DLD1 (cell line): Measurements from ENCODE around the gene MPRIP.

Experiments
- in situ Hi-C: cut with HindIII; loops from 2 replicates; pipeline ENCODE4 v1.10.0; 2017; ENCODE audit warnings: low sequenced_read_pairs

MPRIP gene

DNA sequence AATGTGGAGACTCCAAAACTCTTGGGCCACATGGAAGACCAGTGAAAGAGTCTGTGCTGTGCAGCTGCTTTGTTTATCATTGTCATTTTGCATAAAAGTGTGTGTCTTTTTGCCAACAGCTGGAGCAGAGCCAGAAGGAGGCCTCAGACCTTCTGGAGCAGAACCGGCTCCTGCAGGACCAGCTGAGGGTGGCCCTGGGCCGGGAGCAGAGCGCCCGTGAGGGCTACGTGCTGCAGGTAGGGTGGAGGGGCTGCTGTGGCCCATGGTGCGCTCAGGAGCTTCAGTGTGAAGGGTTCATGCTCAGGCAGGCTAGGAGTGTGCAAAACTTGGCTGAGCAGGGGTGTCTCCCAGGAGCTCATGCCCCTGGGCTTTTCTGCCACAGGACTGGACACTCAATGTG lies 118.9 kb downstream of the MPRIP start:
- in situ Hi-C loops, result no loop called here

DNA sequence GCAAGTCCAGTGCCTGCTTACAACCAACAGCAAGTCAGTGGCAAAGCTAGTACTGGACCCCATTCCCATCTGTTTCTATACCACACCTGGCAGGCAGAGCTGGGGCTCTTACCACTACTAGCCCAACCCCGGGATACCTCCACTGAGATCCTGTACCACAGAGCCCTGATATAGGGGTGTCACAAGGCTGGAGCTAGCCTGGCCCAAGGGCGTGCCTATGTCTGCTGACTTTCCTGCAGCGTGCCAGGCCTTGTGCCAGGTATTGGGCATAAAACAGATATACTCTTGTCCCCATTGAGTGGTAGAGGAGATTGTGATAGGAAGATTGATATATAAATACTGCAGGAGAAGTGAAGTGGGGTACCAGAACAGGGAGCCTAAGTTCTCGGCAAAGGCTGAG lies 119.5 kb downstream of the MPRIP start:
- in situ Hi-C loops, result no loop called here

DNA sequence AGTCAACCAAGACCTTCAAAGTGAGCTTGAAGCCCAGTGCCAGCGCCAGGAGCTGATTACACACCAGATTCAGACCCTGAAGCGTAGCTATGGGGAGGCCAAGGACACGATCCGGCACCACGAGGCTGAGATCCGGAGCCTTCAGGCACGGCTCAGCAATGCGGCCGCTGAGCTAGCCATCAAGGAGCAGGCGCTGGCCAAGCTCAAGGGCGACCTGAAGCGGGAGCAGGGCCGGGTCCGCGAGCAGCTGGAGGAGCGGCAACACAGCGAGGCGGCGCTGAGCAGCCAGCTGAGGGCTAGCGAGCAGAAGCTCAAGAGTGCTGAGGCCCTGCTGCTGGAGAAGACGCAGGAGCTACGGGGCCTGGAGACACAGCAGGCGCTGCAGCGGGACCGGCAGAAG lies 121.9 kb downstream of the MPRIP start:
- in situ Hi-C loops, result no loop called here

DNA sequence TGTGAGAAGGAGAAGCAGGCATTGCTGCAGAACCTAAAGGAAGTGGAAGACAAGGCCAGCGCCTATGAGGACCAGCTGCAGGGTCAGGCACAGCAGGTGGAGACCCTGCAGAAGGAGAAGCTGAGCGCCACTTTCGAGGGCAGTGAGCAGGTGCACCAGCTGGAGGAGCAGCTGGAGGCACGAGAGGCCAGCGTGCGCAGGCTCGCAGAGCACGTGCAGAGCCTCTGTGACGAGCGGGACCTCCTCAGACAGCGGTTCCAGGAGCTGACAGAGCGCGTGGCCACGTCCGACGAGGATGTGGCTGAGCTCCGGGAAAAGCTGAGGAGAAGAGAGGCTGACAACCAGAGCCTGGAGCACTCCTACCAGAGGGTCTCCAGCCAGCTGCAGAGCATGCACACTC lies 122.4 kb downstream of the MPRIP start:
- in situ Hi-C loops, result no loop called here

DNA sequence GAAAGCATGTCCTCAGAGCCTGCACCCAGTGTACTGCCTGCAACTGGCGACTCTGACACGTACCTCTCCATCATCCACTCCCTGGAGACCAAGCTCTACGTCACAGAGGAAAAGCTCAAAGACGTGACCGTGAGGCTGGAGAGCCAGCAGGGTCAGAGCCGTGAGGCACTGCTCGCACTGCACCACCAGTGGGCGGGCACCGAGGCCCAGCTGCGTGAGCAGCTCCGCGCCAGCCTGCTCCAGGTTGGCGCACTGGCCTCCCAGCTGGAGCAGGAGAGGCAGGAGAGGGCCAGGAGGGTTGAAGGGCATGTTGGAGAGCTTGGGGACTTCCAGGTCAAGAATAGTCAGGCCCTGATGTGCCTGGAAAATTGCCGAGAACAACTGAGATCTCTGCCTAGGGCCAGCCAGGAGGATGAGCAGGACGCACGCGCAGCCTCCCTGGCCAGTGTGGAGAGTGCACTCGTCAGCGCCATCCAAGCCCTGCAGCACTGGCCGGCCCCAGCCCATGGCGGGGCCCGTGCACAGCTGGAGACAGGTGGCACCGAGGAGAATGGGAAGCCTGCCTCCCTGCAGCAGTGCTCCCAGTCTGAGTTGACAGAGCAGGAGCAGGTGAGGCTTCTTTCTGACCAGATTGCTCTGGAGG lies 123.5 kb downstream of the MPRIP start:
- in situ Hi-C loops, result no loop called here

DNA sequence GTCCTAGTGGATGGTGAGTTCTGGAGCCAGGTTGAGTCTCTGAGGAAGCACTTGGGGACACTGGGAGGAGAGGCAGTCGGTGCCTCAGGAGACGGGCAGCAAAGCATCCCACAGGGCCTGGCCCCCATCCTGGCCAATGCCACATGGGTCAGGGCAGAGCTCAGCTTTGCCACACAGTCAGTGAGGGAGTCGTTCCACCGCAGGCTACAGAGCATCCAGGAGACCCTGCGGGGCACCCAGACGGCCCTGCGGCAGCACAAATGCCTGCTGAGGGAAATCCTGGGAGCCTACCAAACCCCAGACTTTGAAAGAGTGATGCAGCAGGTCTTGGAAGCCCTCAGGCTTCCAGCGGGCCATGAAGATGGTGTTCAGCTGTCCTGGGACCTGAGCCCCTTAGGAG lies 124.2 kb downstream of the MPRIP start:
- in situ Hi-C loops, result no loop called here

DNA sequence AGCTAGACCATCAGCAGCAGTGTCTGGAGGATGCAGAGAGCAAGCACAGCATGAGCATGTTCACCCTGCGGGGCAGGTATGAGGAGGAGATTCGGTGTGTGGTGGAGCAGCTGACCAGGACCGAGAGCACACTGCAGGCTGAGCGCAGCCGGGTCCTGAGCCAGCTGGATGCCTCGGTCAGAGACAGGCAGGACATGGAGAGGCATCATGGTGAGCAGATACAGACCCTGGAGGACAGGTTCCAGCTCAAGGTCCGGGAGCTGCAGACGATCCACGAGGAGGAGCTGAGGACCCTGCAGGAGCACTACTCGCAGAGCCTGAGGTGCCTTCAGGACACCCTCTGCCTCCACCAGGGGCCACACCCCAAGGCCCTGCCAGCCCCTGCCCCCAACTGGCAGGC lies 125.1 kb downstream of the MPRIP start:
- in situ Hi-C loops, result no loop called here

DNA sequence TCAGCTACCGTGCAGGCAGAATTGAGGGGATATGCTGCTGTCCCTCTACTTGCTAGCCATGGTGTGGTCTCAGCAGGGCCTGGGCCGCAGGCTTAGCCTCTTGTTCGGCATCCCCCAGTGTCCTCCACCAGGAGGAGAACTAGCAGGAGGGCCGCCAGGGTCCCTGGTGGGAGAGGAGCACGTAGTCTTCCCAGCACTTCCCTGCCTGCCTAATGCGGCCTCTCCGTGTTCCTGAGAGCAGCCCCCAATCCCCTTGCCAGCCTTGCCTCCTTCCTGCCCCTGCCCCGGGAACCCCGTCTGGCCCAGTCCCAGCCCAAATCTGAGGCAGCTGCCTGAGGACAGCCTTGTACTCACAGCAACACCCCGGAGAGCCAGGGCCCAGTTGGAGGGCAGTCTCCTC lies 125.7 kb downstream of the MPRIP start:
- in situ Hi-C loops, result no loop called here

DNA sequence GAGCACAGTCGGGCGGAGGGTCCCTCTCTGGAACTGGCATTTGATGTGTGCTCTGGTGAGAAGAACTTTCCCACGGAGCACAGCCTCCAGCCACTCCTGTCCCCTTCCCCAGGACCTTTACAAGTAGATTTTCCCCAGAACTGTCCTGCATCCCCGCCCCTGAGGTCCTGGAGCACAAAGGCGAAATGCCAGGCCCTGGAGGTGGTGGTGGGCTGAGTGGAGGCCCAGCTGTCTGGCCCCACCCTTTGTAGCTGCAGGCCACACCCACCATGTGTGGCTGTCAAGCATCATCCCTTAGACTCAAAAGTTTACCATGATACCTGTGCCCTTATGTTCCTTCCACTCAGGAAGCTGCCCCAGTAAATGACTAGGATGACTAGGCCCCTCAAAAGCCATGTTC lies 126.1 kb downstream of the MPRIP start:
- in situ Hi-C loops, result no loop called here

DNA sequence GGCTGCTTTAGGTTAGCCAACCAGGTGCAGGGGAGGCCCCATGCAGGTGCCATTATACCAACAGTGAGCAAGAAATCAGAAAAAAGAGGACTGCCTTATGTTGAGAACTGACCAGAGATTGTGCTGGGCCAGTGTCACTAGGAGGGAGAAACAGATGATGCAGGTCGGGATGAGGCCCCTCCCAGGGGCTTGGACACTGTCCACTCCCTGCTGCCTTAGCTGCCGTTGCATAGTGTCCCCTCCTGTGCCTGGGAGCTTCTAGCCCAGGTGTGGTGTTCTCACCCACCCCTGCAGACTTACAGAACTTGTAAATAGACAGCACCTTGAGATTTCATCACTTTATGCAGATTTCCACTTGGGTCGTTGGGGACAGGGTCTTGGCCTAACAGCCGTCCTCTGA lies 127.1 kb downstream of the MPRIP start:
- in situ Hi-C loops, result no loop called here

DNA sequence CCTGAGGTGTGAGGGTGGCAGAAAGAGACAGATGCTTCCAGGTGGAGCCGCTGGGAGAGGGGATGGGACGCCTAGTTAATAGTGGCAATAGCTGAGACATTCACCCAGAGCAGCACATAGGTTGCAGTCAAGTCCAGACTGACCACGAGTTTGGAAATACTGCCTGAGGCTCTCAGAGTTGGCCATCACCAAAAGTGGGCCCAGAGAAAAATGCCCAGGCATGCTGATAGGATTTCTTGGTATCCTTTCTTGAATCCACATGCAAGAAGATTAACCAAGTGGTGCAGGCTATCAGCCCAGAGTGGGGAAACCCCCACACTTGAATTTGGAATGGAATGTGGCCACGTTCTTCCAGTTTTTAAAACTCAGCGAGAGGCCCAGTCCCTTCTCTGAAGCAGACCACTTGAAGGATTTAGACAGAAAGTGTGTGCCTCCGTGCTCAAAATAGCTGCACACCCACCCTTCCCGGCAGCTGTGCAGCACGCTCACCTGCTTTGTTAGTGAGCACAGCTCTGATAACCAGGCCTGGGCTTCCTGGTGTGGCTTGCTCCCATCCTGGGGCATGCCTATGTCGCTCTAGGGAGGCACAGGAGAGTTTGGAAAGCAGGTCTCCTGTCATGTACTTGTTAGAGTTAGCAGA lies 128.2 kb downstream of the MPRIP start:
- in situ Hi-C loops, result no loop called here

DNA sequence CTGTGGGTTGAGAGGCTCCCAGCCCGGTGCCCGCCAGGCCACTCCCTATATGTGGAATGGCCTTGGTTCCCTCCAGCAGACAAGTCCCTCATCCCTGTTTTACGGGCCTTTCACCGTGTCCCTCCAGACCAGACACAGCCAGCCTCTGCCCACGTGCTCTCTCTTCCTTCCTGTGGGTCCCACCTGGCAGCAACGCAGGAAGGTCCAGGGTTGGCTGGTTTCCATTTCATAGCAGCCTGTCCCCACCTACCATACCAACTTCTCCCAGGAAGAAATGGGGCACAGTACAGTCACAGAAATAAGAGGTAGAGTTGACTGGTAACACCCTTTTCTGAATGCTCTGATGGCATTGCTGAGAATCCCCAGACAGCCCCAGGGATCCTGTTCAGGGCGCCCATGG lies 128.9 kb downstream of the MPRIP start:
- in situ Hi-C loops, result no loop called here

DNA sequence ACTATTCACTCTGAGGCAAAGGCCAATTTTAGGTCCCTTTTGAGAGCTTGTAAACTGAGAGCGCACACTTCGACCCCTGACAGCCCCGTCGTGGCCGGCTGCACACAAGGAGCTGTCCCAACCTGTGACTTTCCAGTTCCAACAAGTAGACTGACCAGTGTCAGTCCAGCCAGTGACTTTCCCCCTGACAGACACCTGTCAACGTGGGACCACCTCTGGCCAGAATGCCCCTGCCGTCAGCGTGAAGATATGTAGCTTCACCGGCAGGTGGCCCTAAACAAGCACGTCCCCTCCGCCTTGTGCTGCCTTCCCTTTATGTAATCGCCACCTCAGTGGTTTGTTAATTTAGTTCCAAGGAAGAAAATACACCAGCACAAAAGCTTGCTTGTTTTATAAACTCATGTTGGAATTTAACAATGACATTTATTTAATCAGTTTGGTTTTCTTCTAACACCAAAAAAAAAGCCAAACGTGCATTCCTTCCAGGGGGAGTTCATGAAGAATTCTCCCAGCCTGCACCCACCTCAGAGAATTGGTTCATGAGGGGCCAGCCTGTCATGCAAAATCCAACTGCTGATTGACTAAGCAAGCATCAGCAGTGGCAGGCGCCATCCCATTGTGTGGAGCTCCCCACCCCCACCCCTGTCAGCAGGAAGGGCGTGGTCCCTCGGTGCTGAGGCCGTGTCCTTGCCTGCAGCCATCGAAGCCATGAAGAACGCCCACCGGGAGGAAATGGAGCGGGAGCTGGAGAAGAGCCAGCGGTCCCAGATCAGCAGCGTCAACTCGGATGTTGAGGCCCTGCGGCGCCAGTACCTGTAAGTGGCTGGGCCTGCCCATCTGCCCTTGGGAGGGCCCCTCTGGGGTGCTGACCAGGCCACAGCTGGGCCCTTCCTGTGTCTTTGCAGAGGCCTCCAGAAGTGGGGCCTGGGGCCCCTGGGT lies 130.0 kb downstream of the MPRIP start:
- in situ Hi-C loops, result no loop called here

DNA sequence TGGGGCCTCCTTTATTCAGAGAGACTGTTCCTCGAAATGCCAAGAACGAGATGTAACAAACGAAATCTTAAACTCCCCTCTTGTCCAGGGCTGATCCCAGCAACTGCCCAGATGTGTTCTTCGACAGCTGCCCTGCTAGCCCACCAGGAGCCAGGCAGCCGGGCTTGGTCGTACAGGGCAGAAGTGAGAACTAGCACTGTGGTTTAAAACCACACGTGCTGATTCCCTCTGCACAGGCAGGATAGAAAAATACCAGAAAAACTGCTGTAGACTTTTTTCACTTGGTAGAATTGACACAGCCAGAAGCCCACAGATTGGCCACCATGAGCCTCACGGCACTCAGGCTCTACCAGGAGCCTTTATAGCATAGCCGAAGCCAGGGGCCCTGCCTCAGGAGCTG lies 130.7 kb downstream of the MPRIP start:
- in situ Hi-C loops, result no loop called here

DNA sequence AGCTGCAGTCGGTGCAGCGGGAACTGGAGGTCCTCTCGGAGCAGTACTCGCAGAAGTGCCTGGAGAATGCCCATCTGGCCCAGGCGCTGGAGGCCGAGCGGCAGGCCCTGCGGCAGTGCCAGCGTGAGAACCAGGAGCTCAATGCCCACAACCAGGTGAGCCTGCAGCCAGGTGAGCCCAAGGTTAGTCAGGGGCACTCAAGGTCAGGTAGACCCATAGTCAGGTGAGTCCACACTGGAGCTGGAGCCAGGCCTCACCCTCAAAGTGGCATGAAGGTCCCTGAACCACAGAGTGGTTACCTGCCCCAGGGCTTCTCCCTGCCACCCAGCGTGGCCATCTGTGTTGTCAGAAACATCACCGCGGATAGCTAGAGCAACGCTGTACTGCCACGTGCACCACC lies 131.7 kb downstream of the MPRIP start:
- in situ Hi-C loops, result no loop called here

DNA sequence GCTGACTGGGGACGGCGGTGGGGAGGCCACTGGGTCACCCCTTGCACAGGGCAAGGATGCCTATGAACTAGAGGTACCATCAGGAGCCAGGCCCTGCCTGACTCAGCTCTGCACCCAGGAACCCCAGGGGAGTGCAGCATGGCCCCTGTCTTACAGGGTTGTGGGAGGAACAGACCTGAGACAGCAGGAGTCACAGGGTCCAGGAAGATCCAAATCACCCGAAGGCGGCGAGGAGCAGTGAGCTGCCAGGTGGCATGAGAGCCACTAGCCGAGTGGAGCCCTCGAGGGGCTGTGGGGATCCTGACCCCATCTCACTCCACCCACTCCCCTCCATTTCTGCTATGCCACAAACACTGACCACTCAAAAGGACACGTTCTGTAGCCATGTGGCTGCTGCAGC lies 133.1 kb downstream of the MPRIP start:
- in situ Hi-C loops, result no loop called here

DNA sequence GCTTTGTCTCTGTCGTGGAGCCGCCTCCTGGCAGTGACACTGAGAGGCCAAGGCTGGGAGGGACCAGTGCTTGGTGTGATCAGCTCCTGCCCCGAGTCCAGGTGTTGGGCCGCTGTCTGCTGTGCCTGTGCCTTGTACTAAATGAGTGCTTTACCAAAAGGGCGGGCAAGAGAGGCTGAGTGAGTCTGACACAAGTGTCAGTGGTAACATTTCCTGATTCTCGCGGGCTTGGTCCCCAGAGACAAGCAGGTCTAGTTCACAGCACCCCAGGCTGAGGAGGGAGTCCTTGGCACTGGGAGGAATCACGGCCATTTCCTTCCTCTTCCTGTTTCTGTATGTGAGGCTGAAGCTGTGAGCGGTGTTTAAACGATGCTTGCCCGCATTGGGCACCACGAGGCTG lies 133.7 kb downstream of the MPRIP start:
- in situ Hi-C loops, result no loop called here

DNA sequence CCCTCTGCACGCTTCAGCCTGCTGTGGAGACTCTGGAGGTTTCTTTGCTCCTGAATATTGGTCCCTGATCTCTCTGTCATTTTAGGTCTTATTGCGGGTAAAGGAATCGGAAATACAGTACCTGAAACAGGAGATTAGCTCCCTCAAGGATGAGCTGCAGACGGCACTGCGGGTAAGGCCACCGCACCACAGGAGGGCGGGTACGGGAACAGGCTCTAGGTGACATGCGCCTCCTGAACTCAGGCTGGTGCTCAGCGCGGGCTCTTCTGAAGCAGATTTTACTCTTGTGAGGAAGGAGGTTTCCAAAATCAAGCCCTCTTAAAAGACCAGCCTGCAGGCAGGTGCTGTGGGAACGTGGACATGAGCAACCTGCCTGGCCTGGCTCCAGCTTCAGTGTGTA lies 134.1 kb downstream of the MPRIP start:
- in situ Hi-C loops, result no loop called here

DNA sequence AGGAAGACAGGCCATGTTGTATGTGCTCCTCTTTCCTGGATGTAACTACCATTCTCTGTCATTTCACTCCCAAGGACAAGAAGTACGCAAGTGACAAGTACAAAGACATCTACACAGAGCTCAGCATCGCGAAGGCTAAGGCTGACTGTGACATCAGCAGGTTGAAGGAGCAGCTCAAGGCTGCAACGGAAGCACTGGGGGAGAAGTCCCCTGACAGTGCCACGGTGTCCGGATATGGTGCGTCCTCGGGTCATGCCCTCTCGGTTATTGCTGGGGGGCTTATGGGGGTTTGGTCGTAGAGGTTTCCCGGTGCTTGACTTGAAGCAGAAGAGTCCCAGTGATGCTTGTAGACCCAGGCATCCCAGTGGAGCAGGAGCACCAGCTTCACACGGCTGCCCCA lies 134.9 kb downstream of the MPRIP start:
- in situ Hi-C loops, result no loop called here

DNA sequence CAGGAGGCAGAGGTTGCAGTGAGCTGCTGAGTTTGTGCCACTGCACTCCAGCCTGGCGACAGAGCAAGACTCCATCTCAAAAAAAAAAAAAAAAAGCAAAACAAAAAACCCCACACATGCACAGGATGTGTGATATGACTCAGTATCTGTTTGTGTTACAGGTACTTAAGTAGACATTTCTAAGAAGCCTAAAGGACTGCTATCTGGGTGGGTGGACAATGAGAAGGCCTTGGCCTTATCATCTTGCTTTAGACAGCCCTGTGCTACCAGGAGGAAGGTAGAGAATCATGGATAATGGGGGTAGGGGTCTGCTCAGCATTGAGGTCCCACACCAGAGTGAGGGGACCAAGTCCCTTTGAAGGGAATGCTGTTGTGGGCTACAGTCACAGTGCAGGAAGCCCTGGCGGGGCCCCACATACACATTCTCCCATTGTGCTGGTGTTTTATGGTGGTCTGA lies 137.1 kb downstream of the MPRIP start:
- in situ Hi-C loops, result no loop called here

DNA sequence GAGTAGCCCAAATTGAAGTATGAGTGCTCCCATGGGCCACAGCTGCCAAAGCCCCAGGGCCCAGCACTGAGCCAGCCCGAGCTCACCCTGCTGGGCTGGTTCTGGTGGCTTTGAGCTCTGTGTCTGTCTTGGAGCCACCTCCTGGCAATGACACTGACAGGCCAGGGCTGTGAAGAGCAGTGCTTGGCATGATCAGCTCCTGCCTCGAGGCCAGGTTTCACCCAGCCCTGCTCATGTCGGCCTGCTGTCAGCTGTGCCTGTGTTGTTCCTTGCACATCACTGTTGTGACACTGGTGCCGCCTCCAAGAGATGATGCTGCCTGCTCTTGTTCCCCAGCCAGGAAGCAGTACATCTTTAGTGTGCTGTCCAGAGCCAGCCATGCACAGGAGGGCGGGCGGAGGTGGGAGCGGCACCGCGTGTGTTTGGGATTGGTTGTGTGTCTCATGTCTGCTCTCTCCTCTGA lies 137.9 kb downstream of the MPRIP start:
- in situ Hi-C loops, result no loop called here
